Measurements from ENCODE around the gene RTN4. TPM values are rescaled to one million over a fixed set of nuclear protein-coding genes. Genes with fewer than 3 reads are reported as not detected.

Gene RTN4
- polyA plus RNA-seq, 12 donors, result 88.1 to 906 (median 714) TPM

GRCh38 chr2:55043841-55044240 lies 6.4 kb downstream of the RTN4 start:
- DNase-seq, result no peak

- DNase-seq, result no peak
These were observed 11.8 kb downstream of the RTN4 start for GRCh38 chr2:55038428-55038827.

GRCh38 chr2:55035716-55036115 lies 14.5 kb downstream of the RTN4 start:
- DNase-seq, result no peak

GRCh38 chr2:55033921-55034320 lies 16.3 kb downstream of the RTN4 start:
- DNase-seq, result no peak

GRCh38 chr2:55033076-55033742 lies 17.0 kb downstream of the RTN4 start:
- no peak for DNase-seq

GRCh38 chr2:55031505-55031904 lies 18.7 kb downstream of the RTN4 start:
- DNase-seq, result no peak

GRCh38 chr2:55030766-55031165 lies 19.5 kb downstream of the RTN4 start:
- no peak for DNase-seq

- DNase-seq, result no peak
These were observed 21.2 kb downstream of the RTN4 start for GRCh38 chr2:55029098-55029497.

GRCh38 chr2:55027226-55027625 lies 23.0 kb downstream of the RTN4 start:
- no peak for DNase-seq

GRCh38 chr2:55026202-55026601 lies 24.0 kb downstream of the RTN4 start:
- DNase-seq, result no peak

GRCh38 chr2:55025627-55026026 lies 24.6 kb downstream of the RTN4 start:
- no peak for DNase-seq

GRCh38 chr2:55025082-55025481 lies 25.2 kb downstream of the RTN4 start:
- no peak for DNase-seq

- DNase-seq, result no peak
These were observed 27.8 kb downstream of the RTN4 start for GRCh38 chr2:55022476-55022875.

GRCh38 chr2:55019526-55020258 lies 30.6 kb downstream of the RTN4 start:
- no peak for DNase-seq

- no peak for DNase-seq
These were observed 31.6 kb downstream of the RTN4 start for GRCh38 chr2:55018619-55019018.

- no peak for DNase-seq
These were observed 32.4 kb downstream of the RTN4 start for GRCh38 chr2:55017880-55018279.

GRCh38 chr2:55017428-55017827 lies 32.8 kb downstream of the RTN4 start:
- DNase-seq, result no peak

GRCh38 chr2:55014962-55015939 lies 35.0 kb downstream of the RTN4 start:
- no peak for DNase-seq

GRCh38 chr2:55013936-55014335 lies 36.3 kb downstream of the RTN4 start:
- no peak for DNase-seq

GRCh38 chr2:55012672-55013484 lies 37.4 kb downstream of the RTN4 start:
- no peak for DNase-seq
